Measurements from ENCODE around the gene ZDBF2.

The ZDBF2 gene

DNA sequence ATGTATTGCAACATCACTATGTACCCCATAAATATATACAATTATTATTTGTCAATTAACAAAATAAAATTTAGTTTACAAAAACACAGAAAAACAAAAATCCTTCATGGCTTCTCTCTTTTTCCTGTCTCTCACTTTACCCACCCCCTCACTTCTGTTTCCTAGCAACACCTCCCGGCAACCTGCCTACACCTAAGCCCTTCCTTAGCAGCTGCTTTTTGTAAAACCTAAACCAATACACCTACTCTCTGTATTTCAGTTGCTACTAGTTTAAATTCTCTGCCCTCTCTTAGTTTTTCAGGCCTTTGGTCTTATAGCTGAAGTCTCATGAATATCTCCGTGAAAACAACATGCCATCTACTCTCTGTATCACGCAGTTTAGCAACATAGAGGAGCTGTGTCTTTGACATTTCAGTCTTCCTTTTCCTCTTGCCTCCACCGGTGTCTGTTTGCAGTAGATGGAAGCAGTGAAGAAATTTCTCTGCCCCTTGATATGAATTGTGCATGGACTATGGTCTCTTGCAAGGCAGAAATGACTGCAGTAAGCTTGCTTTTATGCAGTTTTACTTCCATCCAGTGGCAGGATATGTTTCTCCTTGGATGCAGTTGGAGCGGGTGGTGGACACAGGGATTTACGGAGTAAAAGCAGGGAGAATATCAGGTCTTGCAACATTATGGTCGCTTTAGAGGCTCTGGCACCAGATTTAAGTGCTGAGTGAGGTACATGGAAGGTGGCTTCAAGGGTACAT lies 42.0 kb upstream of the ZDBF2 start:
- CTCF ChIA-PET, result no interaction called here
- no peak for DNase-seq (ENCODE audit: low spot score)
- TF ChIP-seq CTCF (conservative IDR thresholded peaks at IDR 0.05; ENCODE audit: low read depth), result no peak
- POLR2A ChIA-PET (ENCODE audit: low non-redundant PET), result no interaction called here
- H3K27ac ChIP-seq, result no peak overlapping the region

- ChIA-PET POLR2A (ENCODE audit: low non-redundant PET) (no interaction called here), CTCF (interaction anchor here (0.6 kb wide), 1 partner anchor 108 kb away, joined by 3 read pairs; no protein-coding TSS in a partner anchor)
- TF ChIP-seq CTCF (conservative IDR thresholded peaks at IDR 0.05; ENCODE audit: low read depth), result no peak
- no peak overlapping the region for H3K27ac ChIP-seq
- no peak for DNase-seq (ENCODE audit: low spot score)
Observed at GRCh38 chr2:206239157-206239556, 35.3 kb upstream of the ZDBF2 start.

DNA sequence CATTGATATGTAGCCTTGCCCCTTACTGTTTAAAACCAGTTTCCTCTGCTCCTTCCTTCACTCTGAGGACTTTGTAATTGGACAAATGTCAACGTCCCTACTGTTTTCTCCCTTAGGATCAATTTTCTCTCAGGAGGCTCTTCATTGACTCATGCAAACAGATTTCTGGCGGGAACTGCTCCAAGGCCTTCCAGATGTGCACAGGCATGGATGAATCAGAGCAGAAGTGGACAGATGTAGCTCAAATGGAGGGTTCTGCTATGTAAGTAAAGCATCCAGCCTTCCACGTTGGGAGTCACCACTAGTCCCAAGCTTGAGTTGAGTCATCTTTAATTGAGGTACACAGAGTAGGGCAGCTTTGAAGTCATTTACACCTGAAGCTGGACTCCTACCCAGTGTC lies 34.1 kb upstream of the ZDBF2 start:
- POLR2A ChIA-PET (ENCODE audit: low non-redundant PET), result no interaction called here
- DNase-seq (ENCODE audit: low spot score), result no peak
- no peak for TF ChIP-seq CTCF (conservative IDR thresholded peaks at IDR 0.05; ENCODE audit: low read depth)
- H3K27ac ChIP-seq, result no peak overlapping the region
- CTCF ChIA-PET, result no interaction called here

GRCh38 chr2:206241736-206242135 lies 32.7 kb upstream of the ZDBF2 start:
- CTCF ChIA-PET, result interaction anchor here (0.9 kb wide), 1 partner anchor 18 kb away, joined by 3 read pairs; no protein-coding TSS in a partner anchor
- POLR2A ChIA-PET (ENCODE audit: low non-redundant PET), result no interaction called here

GRCh38 chr2:206245265-206245672 lies 29.2 kb upstream of the ZDBF2 start:
- no peak for DNase-seq (ENCODE audit: low spot score)
- POLR2A ChIA-PET (ENCODE audit: low non-redundant PET), result no interaction called here
- CTCF ChIA-PET, result interaction anchor here (0.6 to 0.7 kb wide), 2 partner anchors 82 to 386 kb away, joined by 3 to 4 read pairs; no protein-coding TSS in a partner anchor
- H3K27ac ChIP-seq, result no peak overlapping the region
- no peak for TF ChIP-seq CTCF (conservative IDR thresholded peaks at IDR 0.05; ENCODE audit: low read depth)

More at GRCh38 chr2:206241736-206242135, 32.7 kb upstream of the ZDBF2 start:
- no peak for TF ChIP-seq CTCF (conservative IDR thresholded peaks at IDR 0.05; ENCODE audit: low read depth)
- no peak overlapping the region; the same call in 1 of the 2 replicates for H3K27ac ChIP-seq
- no peak for DNase-seq (ENCODE audit: low spot score)

- CTCF ChIA-PET, result interaction anchor here (0.6 kb wide), 1 partner anchor 341 kb away, joined by 4 read pairs; no protein-coding TSS in a partner anchor
- POLR2A ChIA-PET (ENCODE audit: low non-redundant PET), result no interaction called here
- no peak for DNase-seq (ENCODE audit: low spot score)
- no peak overlapping the region for H3K27ac ChIP-seq
- TF ChIP-seq CTCF (conservative IDR thresholded peaks at IDR 0.05; ENCODE audit: low read depth), result no peak
Observed at GRCh38 chr2:206250041-206250897, 24.2 kb upstream of the ZDBF2 start.
